IMR-90 (cell line): Measurements from ENCODE around the gene PLEKHS1. TPM values are rescaled to one million over a fixed set of nuclear protein-coding genes. Genes with fewer than 3 reads are reported as not detected.

ENCODE experiments used
- ATAC-seq: fragments of 200-7000 bp; cut with Tn5 transposase; 2 replicates; pipeline ENCODE4 v1.9.1; 2020; ENCODE audit warnings: low read depth, mild to moderate bottlenecking, moderate library complexity
- BruUV-seq: library from RNA; stranded (reverse); fragments of 400-500 nt; replicated peaks from 2 replicates; lab custom pipeline; 2021; lab: Mats Ljungman, UMichigan
- CTCF ChIA-PET: fragments of 300-600 bp; formaldehyde crosslinking; extraction: SDS; loops from one replicate; lab custom pipeline; 2021; ENCODE audit warnings: antibody characterized with exemption; lab: Yijun Ruan, JAX
- POLR2A ChIA-PET: fragments of 300-600 bp; sonication (Branson Sonifier 250); formaldehyde crosslinking; loops from one replicate; lab custom pipeline; 2022; ENCODE audit warnings: antibody characterized with exemption; ENCODE audit not compliant: unreplicated experiment; lab: Charles Lee
- DNase-seq: peaks from one replicate; pipeline ENCODE4 v3.0.0; 2013
- H2AFZ ChIP-seq: replicated peaks from 2 replicates; pipeline ENCODE3; 2013; ENCODE audit warnings: low read length, mild to moderate bottlenecking; ENCODE audit not compliant: poor library complexity
- H2AK5ac ChIP-seq: 2 replicates; pipeline ENCODE4 v1.6.1; 2013; ENCODE audit warnings: low read depth, low read length, inconsistent platforms
- H2AK9ac ChIP-seq: replicated peaks from 2 replicates; pipeline ENCODE3; 2013; ENCODE audit warnings: mild to moderate bottlenecking, low read depth, low read length, moderate library complexity; ENCODE audit not compliant: poor library complexity
- H2BK120ac ChIP-seq: 2 replicates; pipeline ENCODE4 v1.6.1; 2013; ENCODE audit warnings: low read depth, low read length, inconsistent platforms
- H2BK15ac ChIP-seq: 3 replicates; pipeline ENCODE4 v1.6.1; 2013; ENCODE audit warnings: low read depth, low read length, inconsistent platforms
- H2BK20ac ChIP-seq: 2 replicates; pipeline ENCODE4 v1.6.1; 2013; ENCODE audit warnings: low read depth, mild to moderate bottlenecking, inconsistent platforms, low read length, moderate library complexity
- H2BK5ac ChIP-seq: 2 replicates; pipeline ENCODE4 v1.6.1; 2013; ENCODE audit warnings: mild to moderate bottlenecking, low read depth, low read length, inconsistent platforms; ENCODE audit not compliant: poor library complexity, severe bottlenecking
- H3K14ac ChIP-seq: replicated peaks from 2 replicates; pipeline ENCODE4 v1.6.1; 2013; ENCODE audit warnings: low read depth, low read length, inconsistent platforms
- H3K18ac ChIP-seq: 2 replicates; pipeline ENCODE4 v1.6.1; 2013; ENCODE audit warnings: low read depth, low read length, control low read depth
- H3K23ac ChIP-seq: 2 replicates; pipeline ENCODE4 v1.6.1; 2013; ENCODE audit warnings: low read depth, low read length, inconsistent platforms
- H3K27ac ChIP-seq: 2 replicates; pipeline ENCODE4 v1.5.1; 2013; ENCODE audit warnings: mild to moderate bottlenecking, control low read depth, low read length; ENCODE audit not compliant: insufficient read depth
- H3K27me3 ChIP-seq: 2 replicates; pipeline ENCODE4 v1.6.1; 2013; ENCODE audit warnings: low read length; ENCODE audit not compliant: control insufficient read depth, insufficient read depth
- H3K36me3 ChIP-seq: 2 replicates; pipeline ENCODE4 v1.6.1; 2013; ENCODE audit warnings: low read length, mixed read lengths; ENCODE audit not compliant: control insufficient read depth, insufficient read depth
- H3K4ac ChIP-seq: 2 replicates; pipeline ENCODE4 v1.6.1; 2013; ENCODE audit warnings: low read depth, low read length, inconsistent platforms
- H3K4me1 ChIP-seq: 2 replicates; pipeline ENCODE4 v1.6.1; 2013; ENCODE audit warnings: low read length, mixed read lengths; ENCODE audit not compliant: control insufficient read depth, insufficient read depth
- H3K4me2 ChIP-seq: 2 replicates; pipeline ENCODE4 v1.6.1; 2013; ENCODE audit warnings: low read depth, mild to moderate bottlenecking, control low read depth, low read length, moderate library complexity
- H3K4me3 ChIP-seq: 2 replicates; pipeline ENCODE4 v1.5.1; 2013; ENCODE audit warnings: low read depth, mild to moderate bottlenecking, control low read depth, low read length, moderate library complexity; ENCODE audit not compliant: insufficient read depth
- H3K56ac ChIP-seq: 2 replicates; pipeline ENCODE4 v1.6.1; 2013; ENCODE audit warnings: low read length, inconsistent platforms; ENCODE audit not compliant: insufficient read depth; ENCODE audit errors: extremely low read depth
- H3K79me1 ChIP-seq, 2 experiments: 2 replicates each; pipeline ENCODE4 v1.6.1; 2013; ENCODE audit warnings: low read length in 2 of 2, inconsistent platforms in 1 of 2, low read depth in 1 of 2
- H3K9ac ChIP-seq: 2 replicates; pipeline ENCODE4 v1.6.1; 2013; ENCODE audit warnings: low read depth, low read length, control low read depth
- H3K9me1 ChIP-seq: 2 replicates; pipeline ENCODE4 v1.6.1; 2013; ENCODE audit warnings: low read length, inconsistent platforms; ENCODE audit not compliant: insufficient read depth
- H3K9me3 ChIP-seq: 2 replicates; pipeline ENCODE4 v1.6.1; 2013; ENCODE audit warnings: low read length; ENCODE audit not compliant: control insufficient read depth, insufficient read depth
- H4K20me1 ChIP-seq: 2 replicates; pipeline ENCODE4 v1.6.1; 2013; ENCODE audit warnings: low read length, inconsistent platforms; ENCODE audit not compliant: insufficient read depth
- H4K5ac ChIP-seq: 2 replicates; pipeline ENCODE4 v1.6.1; 2013; ENCODE audit warnings: mild to moderate bottlenecking, low read depth, low read length, control low read depth
- H4K8ac ChIP-seq, 2 experiments: 2 replicates each; pipeline ENCODE4 v1.6.1; 2013; ENCODE audit warnings: low read depth in 2 of 2, low read length in 2 of 2, control low read depth in 1 of 2, inconsistent platforms in 1 of 2
- H4K91ac ChIP-seq: 2 replicates; pipeline ENCODE4 v1.6.1; 2013; ENCODE audit warnings: low read depth, low read length, inconsistent platforms; ENCODE audit not compliant: insufficient read depth
- MAFK ChIP-seq: IDR thresholded peaks from 2 replicates; pipeline ENCODE4 v1.6.1; 2012; ENCODE audit warnings: low read depth, low read length, improper control_type of control experiment
- WGBS, 2 experiments: methylation state at CpG; one replicate each; pipeline versions ENCODE4 v1.1.5 to v1.1.7; 2013; ENCODE audit warnings: missing lambda C conversion rate in 2 of 2; ENCODE audit not compliant: insufficient read length in 1 of 2; ENCODE audit errors: extremely low coverage in 2 of 2; 5-methylcytosine and 5-hydroxymethylcytosine counted together
- dilution Hi-C: fragments of 300-500 bp; cut with HindIII; formaldehyde crosslinking; loops from one replicate; pipeline ENCODE4 v1.14.3; 2018; ENCODE audit warnings: low sequenced_read_pairs; ENCODE audit not compliant: unreplicated experiment
- in situ Hi-C: fragments of 300-500 bp; cut with MboI; formaldehyde crosslinking; loops from 3 replicates; pipeline ENCODE4 v1.14.3; 2019; ENCODE audit warnings: low sequenced_read_pairs, inconsistent platforms, mixed read lengths
- intact Hi-C: fragments of 100-400 bp; cut with micrococcal nuclease; formaldehyde crosslinking; loops from 2 replicates; pipeline ENCODE4 v1.10.0; 2022
- polyA plus RNA-seq, 3 experiments: library from polyadenylated mRNA; depleted of rRNA; stranded (reverse); fragments of >200 nt; gene quantifications; 2 replicates each; pipeline ENCODE4 v1.2.3, GENCODE V29; 2012; ENCODE audit warnings: low replicate concordance in 1 of 3
- total RNA-seq: library from RNA; depleted of rRNA; stranded (reverse); fragments of >200 nt; gene quantifications from 2 replicates; pipeline ENCODE4 v1.2.3, GENCODE V29; 2012

PLEKHS1 gene
- total and polyA plus RNA-seq, 2 of the 4 experiments (the other 2 are of a cell fraction), result not detected

DNA sequence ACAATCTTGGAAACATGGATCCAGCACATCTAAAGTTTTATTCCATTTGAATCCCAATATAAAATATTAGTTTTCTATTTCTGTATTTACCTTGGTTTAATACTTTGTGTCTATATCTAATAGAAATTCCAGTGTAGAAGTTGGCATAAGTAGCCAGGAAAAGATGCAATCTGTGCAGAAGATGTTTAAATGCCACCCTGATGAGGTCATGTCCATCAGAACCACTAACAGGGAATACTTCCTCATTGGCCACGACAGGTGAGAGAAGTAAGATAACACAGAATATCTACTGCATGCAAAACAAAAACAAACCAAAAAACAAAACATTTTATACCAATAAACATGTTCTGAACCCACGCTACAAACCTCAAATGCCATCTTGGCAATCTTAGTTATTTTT, 15.7 kb downstream of the PLEKHS1 start:
- no peak overlapping the region for H2AK5ac ChIP-seq
- no CpG with 5 or more reads among the region's 2 CpGs for WGBS, 2 experiments
- H3K36me3 ChIP-seq, result no peaks in the 10 kb centered on the region
- H2AK9ac ChIP-seq, result no peak overlapping the region
- H3K23ac ChIP-seq, result no peak overlapping the region
- no peak overlapping the region for H4K8ac ChIP-seq
- in situ Hi-C loops (no loop called here), dilution Hi-C loops (no loop called here), intact Hi-C loops (no loop called here)
- H2BK5ac ChIP-seq, result no peak overlapping the region
- CTCF ChIA-PET, result interaction anchor here (0.8 to 1.7 kb wide), 2 partner anchors 12 to 21 kb away, joined by 3 to 4 read pairs; no protein-coding TSS in a partner anchor
- peaks cover 11% of the 10 kb centered on the region for H3K27me3 ChIP-seq
- H2BK120ac ChIP-seq, result no peak overlapping the region
- H3K18ac ChIP-seq, result no peak overlapping the region
- no peak overlapping the region for H2BK15ac ChIP-seq
- no peak overlapping the region for H3K27ac ChIP-seq
- no peak for TF ChIP-seq MAFK
- H2BK20ac ChIP-seq, result no peak overlapping the region
- no peak for DNase-seq
- H4K5ac ChIP-seq, result no peak overlapping the region
- no peaks in the 10 kb centered on the region for H3K4me1 ChIP-seq
- H2AFZ ChIP-seq, result no peak overlapping the region
- no peaks in the 10 kb centered on the region for H3K9me1 ChIP-seq
- POLR2A ChIA-PET, result no interaction called here
- H3K4ac ChIP-seq, result no peak overlapping the region
- H3K79me1 ChIP-seq, result no peaks in the 10 kb centered on the region
- no peaks in the 10 kb centered on the region for H3K9me3 ChIP-seq
- H3K4me2 ChIP-seq, result no peak overlapping the region
- H3K9ac ChIP-seq, result no peak overlapping the region
- no peak overlapping the region for H3K56ac ChIP-seq
- no peak for ATAC-seq
- H3K4me3 ChIP-seq, result no peak overlapping the region
- no peak overlapping the region for H4K91ac ChIP-seq
- H3K14ac ChIP-seq, result no peak overlapping the region
- H4K20me1 ChIP-seq, result no peaks in the 10 kb centered on the region
- no TSS peak for BruUV-seq
